GM12878 (cell line): Measurements from ENCODE around the gene GDA. TPM values are rescaled to one million over a fixed set of nuclear protein-coding genes. Genes with fewer than 3 reads are reported as not detected.

Experiments used
- ATAC-seq: fragments of 200-7000 bp; cut with Tn5 transposase; 3 replicates; pipeline ENCODE4 v1.9.1; 2020; ENCODE audit warnings: mild to moderate bottlenecking, moderate library complexity
- BruUV-seq: library from RNA; stranded (reverse); fragments of 400-500 nt; replicated peaks from 2 replicates; lab custom pipeline; 2021; lab: Mats Ljungman, UMichigan
- CTCF ChIA-PET: fragments of 300-600 bp; sonication (Branson Sonifier 250); formaldehyde crosslinking; extraction: SDS; loops from one replicate; lab custom pipeline; 2021; ENCODE audit warnings: inconsistent platforms; lab: Yijun Ruan, JAX
- POLR2A ChIA-PET: fragments of 350-600 bp; formaldehyde crosslinking; extraction: SDS; loops from one replicate; lab custom pipeline; 2021; ENCODE audit warnings: inconsistent platforms; lab: Charles Lee
- RAD21 ChIA-PET: fragments of 300-600 bp; sonication (Branson Sonifier 250); formaldehyde crosslinking; loops from one replicate; lab custom pipeline; 2023; ENCODE audit warnings: antibody characterized with exemption; ENCODE audit not compliant: unreplicated experiment; lab: Charles Lee
- SMC1A ChIA-PET: fragments of 300-600 bp; sonication (Branson Sonifier 250); formaldehyde crosslinking; loops from one replicate; lab custom pipeline; 2023; ENCODE audit not compliant: unreplicated experiment, uncharacterized antibody; lab: Charles Lee
- DNase-seq: peaks from one replicate; pipeline ENCODE4 v3.0.0-alpha.2; 2011; ENCODE audit warnings: low read depth, low spot score
- FAIRE-seq: peaks from 3 replicates; lab custom pipeline; 2011; peaks lifted over from hg19 to GRCh38; lab: Jason Lieb, UNC
- H2AFZ ChIP-seq: 2 replicates; pipeline ENCODE4 v1.6.0; 2011; ENCODE audit warnings: low read depth, low read length, control low read depth; ENCODE audit not compliant: control insufficient read depth
- H3K27ac ChIP-seq: 2 replicates; pipeline ENCODE4 v1.5.1; 2011; ENCODE audit warnings: control low read depth; ENCODE audit not compliant: control insufficient read depth, insufficient read depth
- H3K27me3 ChIP-seq, 2 experiments: replicated peaks in 1 of 2; 2 replicates each; pipeline versions ENCODE4 v1.6.0 to v1.6.1; 2011; ENCODE audit warnings: low read length in 1 of 2; ENCODE audit not compliant: control insufficient read depth in 2 of 2, insufficient read depth in 2 of 2
- H3K36me3 ChIP-seq, 2 experiments: 2 replicates each; pipeline ENCODE4 v1.5.1; 2011; ENCODE audit warnings: low read length in 1 of 2; ENCODE audit not compliant: control insufficient read depth in 2 of 2, insufficient read depth in 2 of 2
- H3K4me1 ChIP-seq: 2 replicates; pipeline ENCODE4 v1.6.1; 2011; ENCODE audit warnings: mild to moderate bottlenecking, low read length, moderate library complexity, mixed read lengths; ENCODE audit not compliant: control insufficient read depth, insufficient read depth
- H3K4me2 ChIP-seq: 2 replicates; pipeline ENCODE4 v1.6.0; 2011; ENCODE audit warnings: control low read depth; ENCODE audit not compliant: control insufficient read depth, insufficient read depth
- H3K4me3 ChIP-seq: fragments of 200-600 bp; sonication (generic); 2 replicates; pipeline ENCODE4 v1.5.1; 2016
- H3K79me2 ChIP-seq: 2 replicates; pipeline ENCODE4 v1.6.0; 2011; ENCODE audit warnings: low read length; ENCODE audit not compliant: control insufficient read depth, insufficient read depth
- H3K9ac ChIP-seq: 2 replicates; pipeline ENCODE4 v1.8.0; 2011; ENCODE audit warnings: low read length, control low read depth, mixed read lengths; ENCODE audit not compliant: control insufficient read depth, insufficient read depth
- H3K9me3 ChIP-seq: replicated peaks from 3 replicates; pipeline ENCODE4 v1.5.1; 2011; ENCODE audit warnings: mild to moderate bottlenecking, low read length; ENCODE audit not compliant: control insufficient read depth, insufficient read depth
- H4K20me1 ChIP-seq: 2 replicates; pipeline ENCODE4 v1.6.0; 2011; ENCODE audit not compliant: control insufficient read depth, insufficient read depth
- ATF7 ChIP-seq: fragments of 450-650 bp; IDR thresholded peaks from 2 replicates; pipeline ENCODE4 v1.6.1; 2016; ENCODE audit warnings: low read depth, mild to moderate bottlenecking
- CHD1 ChIP-seq: IDR thresholded peaks from 2 replicates; pipeline ENCODE4 v1.6.1; 2012; ENCODE audit warnings: low read depth, low read length, improper control_type of control experiment
- FOS ChIP-seq: IDR thresholded peaks from 3 replicates; pipeline ENCODE4 v1.6.1; 2011; ENCODE audit warnings: borderline replicate concordance; ENCODE audit not compliant: insufficient read length; ENCODE audit errors: extremely low read depth
- MTA3 ChIP-seq: IDR thresholded peaks from 2 replicates; pipeline ENCODE4 v1.6.1; 2012; ENCODE audit warnings: low read length, inconsistent platforms, borderline replicate concordance
- NR2C1 ChIP-seq: fragments of 450-650 bp; IDR thresholded peaks from 2 replicates; pipeline ENCODE4 v1.6.1; 2017; ENCODE audit warnings: antibody characterized with exemption, mild to moderate bottlenecking, moderate library complexity
- RELA ChIP-seq: fragments of 450-650 bp; IDR thresholded peaks from 2 replicates; pipeline ENCODE4 v1.8.0; 2014; ENCODE audit warnings: borderline replicate concordance; ENCODE audit not compliant: partially characterized antibody
- RELB ChIP-seq: fragments of 450-650 bp; IDR thresholded peaks from 2 replicates; pipeline ENCODE4 v1.6.1; 2017; ENCODE audit warnings: low read depth, mild to moderate bottlenecking, moderate library complexity
- SKIL ChIP-seq: fragments of 450-650 bp; IDR thresholded peaks from 2 replicates; pipeline ENCODE4 v1.6.1; 2017; ENCODE audit warnings: mild to moderate bottlenecking, low read depth, inconsistent platforms; ENCODE audit not compliant: poor library complexity, severe bottlenecking
- STAT3 ChIP-seq: IDR thresholded peaks from 2 replicates; pipeline ENCODE4 v1.6.1; 2011; ENCODE audit warnings: low read depth, low read length, improper control_type of control experiment
- TCF12 ChIP-seq: IDR thresholded peaks from 2 replicates; pipeline ENCODE4 v1.6.1; 2011; ENCODE audit warnings: low read depth, mild to moderate bottlenecking, low read length
- TCF7 ChIP-seq: IDR thresholded peaks from 2 replicates; pipeline ENCODE4 v1.6.1; 2014; ENCODE audit warnings: antibody characterized with exemption, borderline replicate concordance
- ZNF384 ChIP-seq: IDR thresholded peaks from 2 replicates; pipeline ENCODE4 v1.6.1; 2012; ENCODE audit warnings: low read depth, mild to moderate bottlenecking, low read length, improper control_type of control experiment, borderline replicate concordance
- ZNF592 ChIP-seq: fragments of 450-650 bp; IDR thresholded peaks from 2 replicates; pipeline ENCODE4 v1.6.1; 2017; ENCODE audit warnings: mild to moderate bottlenecking, moderate library complexity
- ZZZ3 ChIP-seq: IDR thresholded peaks from 2 replicates; pipeline ENCODE4 v1.6.1; 2011; ENCODE audit warnings: low read depth; ENCODE audit not compliant: control insufficient read depth, insufficient read length
- WGBS: methylation state at CpG from one replicate; pipeline ENCODE4 v1.1.6; 2016; ENCODE audit warnings: low lambda C conversion rate; ENCODE audit not compliant: insufficient replicate concordance, insufficient coverage; ENCODE audit errors: missing lambda C conversion rate; 5-methylcytosine and 5-hydroxymethylcytosine counted together
- in situ Hi-C: fragments of 300-500 bp; cut with MboI; formaldehyde crosslinking; loops from 9 replicates; pipeline ENCODE4 v1.14.3; 2018; ENCODE audit warnings: mixed read lengths
- intact Hi-C: fragments of 100-400 bp; cut with micrococcal nuclease; formaldehyde crosslinking; loops from one replicate; pipeline ENCODE4 v1.14.2; 2022; ENCODE audit not compliant: unreplicated experiment
- polyA plus RNA-seq, 11 experiments: library from polyadenylated mRNA; depleted of rRNA in 4 of 11; unstranded in 6 of 11; stranded (reverse) in 5 of 11; fragments of >200 nt; fragmentation: Nextera tagmentation in 4 of 11; fragmentation: Illumina TruSeq in 1 of 11; extraction: Ambion mirVana in 4 of 11; extraction: Trizol in 1 of 11; gene quantifications; 1 replicate in 1 of 11; 2 replicates in 10 of 11; pipeline versions ENCODE4 v1.2.1 to v1.2.3, GENCODE V29; 2011 to 2016; ENCODE audit warnings: inconsistent platforms in 2 of 11, missing spikeins in 2 of 11, low read depth in 1 of 11
- total RNA-seq, 4 experiments: library from RNA; depleted of rRNA in 3 of 4; stranded (reverse); fragments of >200 nt in 3 of 4; fragmentation: Illumina TruSeq in 1 of 4; extraction: Trizol in 1 of 4; gene quantifications; 2 replicates each; pipeline versions ENCODE4 v1.2.1 to v1.2.3, GENCODE V29; 2013 to 2021

Gene GDA
- total and polyA plus RNA-seq, 10 of the 15 experiments (the other 5 are each of a cell fraction or from before 2014, with no cell fraction given), result 0.19 to 17.9 (median 0.48) TPM; not detected in 2

- intact Hi-C loops, result no loop called here
These were observed 15.7 kb upstream of the GDA start for GRCh38 chr9:72133365-72134035.

More at GRCh38 chr9:72133365-72134035, 15.7 kb upstream of the GDA start:
- Histone ChIP-seq H3K27me3 (no peaks in the 10 kb centered on the region), H3K27ac (no peak overlapping the region), H3K4me3 (no peak overlapping the region), H3K79me2 (no peaks in the 10 kb centered on the region), H2AFZ (no peak overlapping the region), H3K4me2 (no peak overlapping the region), H3K9ac (no peak overlapping the region), H4K20me1 (no peaks in the 10 kb centered on the region), H3K9me3 (no peaks in the 10 kb centered on the region), H3K36me3 (no peaks in the 10 kb centered on the region), H3K4me1 (no peaks in the 10 kb centered on the region)
- DNase-seq (no peak), ATAC-seq (no peak), FAIRE-seq (no peak)
- ChIA-PET RAD21 (no interaction called here), CTCF (interaction anchor here (2.6 kb wide), 1 partner anchor 94 kb away, joined by 10 read pairs; no protein-coding TSS in a partner anchor), SMC1A (interaction anchor here (0.6 to 0.9 kb wide), 2 partner anchors 52 to 92 kb away, joined by 3 read pairs; no protein-coding TSS in a partner anchor), POLR2A (interaction anchor here (0.6 kb wide), 1 partner anchor 444 kb away, joined by 3 read pairs; no protein-coding TSS in a partner anchor)
- 23% methylated on average over 3 of the region's 3 CpGs for WGBS
- TF ChIP-seq MTA3, result no peak
- no peak for TF ChIP-seq ZZZ3
- no peak for TF ChIP-seq NR2C1
- no peak for TF ChIP-seq FOS
- no peak for TF ChIP-seq STAT3
- no peak for TF ChIP-seq SKIL
- no peak for TF ChIP-seq ZNF384
- TF ChIP-seq RELB, result no peak
- no peak for TF ChIP-seq CHD1
- TF ChIP-seq ZNF592, result no peak
- TF ChIP-seq TCF12, result no peak
- TF ChIP-seq ATF7, result no peak
- TF ChIP-seq TCF7, result no peak
- no peak for TF ChIP-seq RELA
- no TSS peak for BruUV-seq
- in situ Hi-C loops, result no loop called here
